K562 (cell line): ENCODE results near the gene GALNS. TPM values are rescaled to one million over a fixed set of nuclear protein-coding genes. Genes with fewer than 3 reads are reported as not detected.

ENCODE experiments used
- ARID3B ChIP-seq: fragments of 250-450 bp; sonication (Bioruptor Pico); IDR thresholded peaks from 2 replicates; pipeline ENCODE4 v1.4.0; 2020; ENCODE audit warnings: borderline replicate concordance
- ATF7 ChIP-seq: fragments of 450-650 bp; IDR thresholded peaks from 2 replicates; pipeline ENCODE4 v1.7.1; 2014; ENCODE audit warnings: mild to moderate bottlenecking, moderate library complexity
- CTBP1 ChIP-seq: fragments of 450-650 bp; IDR thresholded peaks from 2 replicates; pipeline ENCODE4 v1.6.1; 2016; ENCODE audit warnings: borderline replicate concordance
- DMBX1 ChIP-seq: fragments of 250-450 bp; sonication (Bioruptor Pico); IDR thresholded peaks from 2 replicates; pipeline ENCODE4 v1.8.0; 2022; ENCODE audit warnings: inconsistent platforms, mild to moderate bottlenecking, moderate library complexity, borderline replicate concordance
- E2F6 ChIP-seq, 2 experiments: IDR thresholded peaks; 2 replicates each; pipeline ENCODE4 v1.6.1; 2011; ENCODE audit warnings: borderline replicate concordance in 1 of 2, control low read depth in 1 of 2, low read depth in 1 of 2, low read length in 1 of 2, mild to moderate bottlenecking in 1 of 2, mixed read lengths in 1 of 2, moderate library complexity in 1 of 2; ENCODE audit not compliant: insufficient read depth in 1 of 2, insufficient read length in 1 of 2, poor library complexity in 1 of 2, severe bottlenecking in 1 of 2; ENCODE audit errors: extremely low read depth in 1 of 2
- ERF ChIP-seq: fragments of 450-650 bp; formaldehyde crosslinking; IDR thresholded peaks from 2 replicates; pipeline ENCODE4 v1.4.0; 2020; ENCODE audit warnings: mild to moderate bottlenecking, mixed read lengths
- KLF13 ChIP-seq: fragments of 450-650 bp; IDR thresholded peaks from 2 replicates; pipeline ENCODE4 v1.6.1; 2016; ENCODE audit warnings: missing genetic modification characterization, low read depth, mild to moderate bottlenecking, missing compliant biosample characterization, moderate library complexity, borderline replicate concordance
- POLR2G ChIP-seq: fragments of 200-400 bp; formaldehyde crosslinking; IDR thresholded peaks from 2 replicates; pipeline ENCODE4 v1.6.1; 2017; ENCODE audit warnings: low read depth, mild to moderate bottlenecking, antibody characterized with exemption, low read length, moderate library complexity
- RBFOX2 ChIP-seq: fragments of 200-400 bp; formaldehyde crosslinking; IDR thresholded peaks from 2 replicates; pipeline ENCODE4 v1.6.1; 2017; ENCODE audit warnings: low read depth, mild to moderate bottlenecking, low read length, moderate library complexity
- RFX7 ChIP-seq: fragments of 250-450 bp; sonication (Bioruptor Pico); IDR thresholded peaks from 2 replicates; pipeline ENCODE4 v1.5.1; 2021; ENCODE audit warnings: mild to moderate bottlenecking
- SAP30 ChIP-seq: fragments of 200-600 bp; sonication (generic); IDR thresholded peaks from 2 replicates; pipeline ENCODE4 v1.6.1; 2012; ENCODE audit warnings: borderline replicate concordance, low read depth, mild to moderate bottlenecking, moderate library complexity, low read length, control low read depth, inconsistent platforms; ENCODE audit not compliant: insufficient read depth, poor library complexity, severe bottlenecking
- TCF3 ChIP-seq: sonication (generic); formaldehyde crosslinking; IDR thresholded peaks from 2 replicates; pipeline ENCODE4 v1.4.0; 2020; ENCODE audit warnings: mild to moderate bottlenecking, missing genetic modification reagents
- ZNF134 ChIP-seq: fragments of 250-450 bp; sonication (Bioruptor Pico); conservative IDR thresholded peaks from 2 replicates; pipeline ENCODE4 v1.4.0; 2020
- polyA plus RNA-seq, 8 experiments: library from polyadenylated mRNA; depleted of rRNA in 4 of 8; stranded (reverse) in 5 of 8; unstranded in 3 of 8; fragments of >200 nt; fragmentation: Nextera tagmentation in 2 of 8; fragmentation: Illumina TruSeq in 1 of 8; extraction: Ambion mirVana in 2 of 8; extraction: Trizol in 1 of 8; gene quantifications; 2 replicates each; pipeline versions ENCODE4 v1.2.1 to v1.2.3, GENCODE V29; 2011 to 2014; ENCODE audit warnings: inconsistent platforms in 1 of 8, missing spikeins in 1 of 8
- total RNA-seq, 7 experiments: library from RNA; depleted of rRNA in 6 of 7; stranded (reverse); fragments of >200 nt in 6 of 7; fragmentation: Illumina TruSeq in 2 of 7; extraction: Trizol in 2 of 7; gene quantifications; 2 replicates each; pipeline versions ENCODE4 v1.2.1 to v1.2.3, GENCODE V29; 2011 to 2021; ENCODE audit warnings: low replicate concordance in 1 of 7
- TF ChIP-seq, protein P1 (sequence below): fragments of 200-800 bp; sonication (Bioruptor generic); IDR thresholded peaks from 2 replicates; pipeline ENCODE4 v1.6.1; 2017; ENCODE audit warnings: missing genetic modification characterization, missing compliant biosample characterization
- TF ChIP-seq, protein P2 (sequence below): fragments of 450-650 bp; IDR thresholded peaks from 2 replicates; pipeline ENCODE4 v1.6.1; 2014; ENCODE audit warnings: low read depth, mild to moderate bottlenecking, moderate library complexity, borderline replicate concordance
- TF ChIP-seq, protein P3 (sequence below): sonication (generic); formaldehyde crosslinking; IDR thresholded peaks from 2 replicates; pipeline ENCODE4 v1.8.1; 2023; ENCODE audit warnings: mild to moderate bottlenecking, missing genetic modification reagents

GALNS gene
- total and polyA plus RNA-seq, 9 of the 15 experiments (the other 6 are each of a cell fraction or from before 2014, with no cell fraction given) = 0.38 to 13.2 (median 4.3) TPM

DNA sequence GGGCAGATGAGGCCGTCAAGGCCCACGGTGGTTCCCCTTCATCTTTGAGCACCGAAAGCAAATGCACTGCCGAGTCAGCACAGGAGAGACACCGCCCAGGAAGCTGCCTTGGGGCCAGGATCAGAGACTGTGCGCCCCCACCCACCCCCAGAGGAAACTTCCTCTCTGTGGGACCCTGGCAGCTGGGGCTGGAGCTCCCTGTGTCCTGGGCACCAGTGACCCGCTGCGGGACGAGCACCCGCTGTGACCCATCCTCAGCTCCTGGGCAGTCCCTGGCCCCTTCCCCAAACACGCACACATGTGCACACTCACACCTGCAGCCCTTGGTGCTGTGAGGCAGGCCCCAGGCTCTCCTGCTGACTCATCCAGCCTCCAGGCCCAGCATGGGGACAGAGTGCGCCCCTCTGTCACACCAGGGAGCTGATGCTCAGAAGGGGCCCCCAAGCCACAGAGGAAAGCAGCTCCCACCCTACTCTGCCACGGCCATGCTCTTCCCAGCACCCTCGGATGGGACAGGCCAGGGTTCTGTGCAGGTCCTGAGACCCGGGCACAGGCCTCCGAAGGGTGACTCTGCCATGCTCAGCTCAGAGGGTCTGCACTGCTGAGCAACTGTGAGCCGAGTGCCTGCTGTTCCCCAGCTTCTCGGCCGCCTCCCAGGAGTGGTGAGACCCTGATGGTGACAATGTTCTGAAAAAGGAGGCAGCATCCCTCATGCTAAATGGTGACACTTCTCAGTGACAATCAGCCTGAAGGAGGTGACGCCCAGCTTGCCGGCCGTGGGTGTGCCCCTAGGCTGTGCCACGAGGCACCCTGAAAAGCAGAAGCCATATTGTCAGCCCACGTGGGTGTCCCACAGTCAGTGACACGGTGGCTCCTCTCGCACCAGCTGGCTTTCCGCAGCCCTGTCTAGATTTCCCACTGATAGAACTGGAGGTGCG lies 75.3 kb downstream of the GALNS start (continued):
- TF ChIP-seq, protein P1, sequence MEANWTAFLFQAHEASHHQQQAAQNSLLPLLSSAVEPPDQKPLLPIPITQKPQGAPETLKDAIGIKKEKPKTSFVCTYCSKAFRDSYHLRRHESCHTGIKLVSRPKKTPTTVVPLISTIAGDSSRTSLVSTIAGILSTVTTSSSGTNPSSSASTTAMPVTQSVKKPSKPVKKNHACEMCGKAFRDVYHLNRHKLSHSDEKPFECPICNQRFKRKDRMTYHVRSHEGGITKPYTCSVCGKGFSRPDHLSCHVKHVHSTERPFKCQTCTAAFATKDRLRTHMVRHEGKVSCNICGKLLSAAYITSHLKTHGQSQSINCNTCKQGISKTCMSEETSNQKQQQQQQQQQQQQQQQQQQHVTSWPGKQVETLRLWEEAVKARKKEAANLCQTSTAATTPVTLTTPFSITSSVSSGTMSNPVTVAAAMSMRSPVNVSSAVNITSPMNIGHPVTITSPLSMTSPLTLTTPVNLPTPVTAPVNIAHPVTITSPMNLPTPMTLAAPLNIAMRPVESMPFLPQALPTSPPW (CRISPR knock-in tag) = peak; percentile 49; the same call in 1 of the 2 replicates
- TF ChIP-seq ARID3B (CRISPR knock-in tag) (0 out of 2 replicates have a peak, but pooled peaks have one; percentile 79), ZNF134 (CRISPR knock-in tag) (0 out of 2 replicates have a peak, but pooled peaks have one; percentile 21), ATF7 (0 out of 2 replicates have a peak, but pooled peaks have one; percentile 4), TCF3 (CRISPR knock-in tag) (peak; percentile 10; the same call in 1 of the 2 replicates), POLR2G (peak; percentile 83), E2F6 (IDR thresholded peaks at IDR 0.05; ENCODE audit: borderline replicate concordance in 1 of 2, extremely low read depth in 1 of 2, insufficient read depth in 1 of 2, insufficient read length in 1 of 2, low read depth in 1 of 2, low read length in 1 of 2, poor library complexity in 1 of 2, severe bottlenecking in 1 of 2) (peak in 1 of 2 experiments; percentile 47), RFX7 (no peak), ERF (0 out of 2 replicates have a peak, but pooled peaks have one; percentile 66), CTBP1 (peak; percentile 75; the same call in 1 of the 2 replicates), KLF13 (tag) (peak; percentile 47; the same call in 1 of the 2 replicates), SAP30 (no peak), RBFOX2 (peak; percentile 84), DMBX1 (peak; percentile 60)
- TF ChIP-seq, protein P2, sequence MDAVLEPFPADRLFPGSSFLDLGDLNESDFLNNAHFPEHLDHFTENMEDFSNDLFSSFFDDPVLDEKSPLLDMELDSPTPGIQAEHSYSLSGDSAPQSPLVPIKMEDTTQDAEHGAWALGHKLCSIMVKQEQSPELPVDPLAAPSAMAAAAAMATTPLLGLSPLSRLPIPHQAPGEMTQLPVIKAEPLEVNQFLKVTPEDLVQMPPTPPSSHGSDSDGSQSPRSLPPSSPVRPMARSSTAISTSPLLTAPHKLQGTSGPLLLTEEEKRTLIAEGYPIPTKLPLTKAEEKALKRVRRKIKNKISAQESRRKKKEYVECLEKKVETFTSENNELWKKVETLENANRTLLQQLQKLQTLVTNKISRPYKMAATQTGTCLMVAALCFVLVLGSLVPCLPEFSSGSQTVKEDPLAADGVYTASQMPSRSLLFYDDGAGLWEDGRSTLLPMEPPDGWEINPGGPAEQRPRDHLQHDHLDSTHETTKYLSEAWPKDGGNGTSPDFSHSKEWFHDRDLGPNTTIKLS = peak; percentile 65; the same call in 1 of the 2 replicates
- TF ChIP-seq, protein P3, sequence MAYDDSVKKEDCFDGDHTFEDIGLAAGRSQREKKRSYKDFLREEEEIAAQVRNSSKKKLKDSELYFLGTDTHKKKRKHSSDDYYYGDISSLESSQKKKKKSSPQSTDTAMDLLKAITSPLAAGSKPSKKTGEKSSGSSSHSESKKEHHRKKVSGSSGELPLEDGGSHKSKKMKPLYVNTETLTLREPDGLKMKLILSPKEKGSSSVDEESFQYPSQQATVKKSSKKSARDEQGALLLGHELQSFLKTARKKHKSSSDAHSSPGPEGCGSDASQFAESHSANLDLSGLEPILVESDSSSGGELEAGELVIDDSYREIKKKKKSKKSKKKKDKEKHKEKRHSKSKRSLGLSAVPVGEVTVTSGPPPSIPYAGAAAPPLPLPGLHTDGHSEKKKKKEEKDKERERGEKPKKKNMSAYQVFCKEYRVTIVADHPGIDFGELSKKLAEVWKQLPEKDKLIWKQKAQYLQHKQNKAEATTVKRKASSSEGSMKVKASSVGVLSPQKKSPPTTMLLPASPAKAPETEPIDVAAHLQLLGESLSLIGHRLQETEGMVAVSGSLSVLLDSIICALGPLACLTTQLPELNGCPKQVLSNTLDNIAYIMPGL (CRISPR knock-in tag) = 0 out of 2 replicates have a peak, but pooled peaks have one; percentile 26
